ENCODE results near the gene ADORA3.

DNA sequence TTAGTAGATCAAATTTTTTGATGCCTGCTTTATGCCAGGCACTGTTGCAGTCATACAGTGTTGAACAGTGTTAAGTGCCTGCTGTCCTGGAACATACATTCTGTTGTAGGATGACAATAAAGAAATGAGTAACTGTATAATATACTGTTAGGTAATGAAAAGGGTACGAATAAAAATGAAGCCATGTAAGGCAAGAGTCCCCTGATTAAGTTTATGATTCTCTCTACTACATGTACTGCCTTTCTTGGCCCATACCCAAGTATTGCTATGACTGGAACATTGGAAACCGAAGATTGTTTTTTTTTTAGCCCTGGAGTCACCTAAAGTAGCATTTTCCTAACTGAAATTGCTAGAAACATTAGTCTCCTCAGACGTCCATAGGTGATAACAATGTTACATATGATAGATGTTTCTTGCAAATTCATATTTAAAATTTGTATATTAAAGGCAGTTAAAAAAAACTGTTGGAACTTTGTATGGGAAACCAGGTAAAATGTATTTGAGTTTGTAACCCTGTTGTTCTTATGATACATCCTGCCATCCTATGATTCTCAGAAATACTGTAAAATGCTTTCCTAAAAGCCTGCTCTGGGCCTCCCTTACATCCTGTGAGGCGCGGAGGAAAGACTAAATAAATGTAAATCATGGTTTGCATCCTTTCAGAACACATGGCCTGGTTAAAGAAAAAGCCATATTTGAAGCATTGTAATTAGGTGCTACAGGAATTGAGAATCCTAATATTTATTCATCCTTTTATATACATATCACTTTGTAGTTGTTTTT lies 48.4 kb downstream of the ADORA3 start:
- TF ChIP-seq EZH2phosphoT487 (IDR thresholded peaks at IDR 0.05; ENCODE audit: borderline replicate concordance, low read depth, low read length) = no peak
- no peak for TF ChIP-seq CTCF (conservative IDR thresholded peaks at IDR 0.05; ENCODE audit: low read length)
